SK-N-SH (cell line): ENCODE results near the gene ETV6. TPM values are rescaled to one million over a fixed set of nuclear protein-coding genes. Genes with fewer than 3 reads are reported as not detected.
A peak's percentile ranks its signal among the peaks of the same experiment; 100 is the strongest.

Experiments
- CTCF ChIA-PET: fragments of 300-600, 350-600 bp; formaldehyde crosslinking; extraction: SDS; loops from one replicate; lab custom pipeline; 2021; lab: Yijun Ruan, JAX
- POLR2A ChIA-PET: fragments of 350-600 bp; sonication (Branson Sonifier 250); formaldehyde crosslinking; extraction: SDS; loops from one replicate; lab custom pipeline; 2020; ENCODE audit warnings: antibody characterized with exemption, inconsistent platforms; lab: Yijun Ruan, JAX
- DNase-seq: peaks from one replicate; pipeline ENCODE4 v3.0.0; 2012
- H2AFZ ChIP-seq: fragments of 200-600 bp; sonication (generic); 2 replicates; pipeline ENCODE4 v1.8.1; 2016; ENCODE audit warnings: antibody characterized with exemption, mild to moderate bottlenecking, low read depth
- H3F3A ChIP-seq: fragments of 200-600 bp; sonication (generic); replicated peaks from 2 replicates; pipeline ENCODE3; 2016; ENCODE audit warnings: antibody characterized with exemption, mild to moderate bottlenecking; ENCODE audit not compliant: insufficient read depth
- H3K27ac ChIP-seq, 2 experiments: fragments of 200-500 bp in 1 of 2; fragments of 200-600 bp in 1 of 2; sonication (Bioruptor generic) in 1 of 2; sonication (generic), shearing (Covaris generic) in 1 of 2; 2 replicates each; pipeline versions ENCODE4 v1.5.1 to v1.6.1; 2014 to 2016; ENCODE audit warnings: low read depth in 2 of 2, inconsistent platforms in 1 of 2, low read length in 1 of 2, mild to moderate bottlenecking in 1 of 2, mixed read lengths in 1 of 2
- H3K27me3 ChIP-seq: fragments of 200-600 bp; sonication (generic), shearing (Covaris generic); 2 replicates; pipeline ENCODE4 v1.6.1; 2016; ENCODE audit warnings: mixed run types; ENCODE audit not compliant: insufficient read depth
- H3K36me3 ChIP-seq, 2 experiments: fragments of 200-500 bp in 1 of 2; fragments of 200-600 bp in 1 of 2; sonication (Bioruptor generic) in 1 of 2; sonication (generic) in 1 of 2; replicated peaks in 1 of 2; 2 replicates each; pipeline versions ENCODE3 to v1.5.1; 2014 to 2016; ENCODE audit warnings: low read length in 1 of 2, mild to moderate bottlenecking in 1 of 2; ENCODE audit not compliant: insufficient read depth in 2 of 2, control insufficient read depth in 1 of 2
- H3K4me1 ChIP-seq, 2 experiments: fragments of 200-500 bp in 1 of 2; fragments of 200-600 bp in 1 of 2; sonication (Bioruptor generic) in 1 of 2; sonication (generic), shearing (Covaris generic) in 1 of 2; 2 replicates each; pipeline versions ENCODE4 v1.5.1 to v1.6.1; 2014 to 2016; ENCODE audit warnings: low read depth in 1 of 2, low read length in 1 of 2, mixed run types in 1 of 2; ENCODE audit not compliant: insufficient read depth in 2 of 2, control insufficient read depth in 1 of 2
- H3K4me2 ChIP-seq: fragments of 200-600 bp; sonication (generic), shearing (Covaris generic); 2 replicates; pipeline ENCODE4 v1.6.1; 2017; ENCODE audit warnings: mixed run types
- H3K4me3 ChIP-seq, 2 experiments: fragments of 200-500 bp in 1 of 2; fragments of 200-600 bp in 1 of 2; sonication (Bioruptor generic) in 1 of 2; sonication (generic), shearing (Covaris generic) in 1 of 2; 2 replicates each; pipeline versions ENCODE4 v1.5.1 to v1.8.1; 2014 to 2016; ENCODE audit warnings: low read depth in 2 of 2, inconsistent platforms in 1 of 2, low read length in 1 of 2, mild to moderate bottlenecking in 1 of 2, mixed read lengths in 1 of 2, moderate library complexity in 1 of 2
- H3K79me2 ChIP-seq: fragments of 200-600 bp; sonication (generic); 2 replicates; pipeline ENCODE4 v1.8.1; 2017; ENCODE audit warnings: mild to moderate bottlenecking; ENCODE audit not compliant: insufficient read depth
- H3K9ac ChIP-seq: fragments of 200-600 bp; sonication (generic); 2 replicates; pipeline ENCODE4 v1.6.1; 2017; ENCODE audit warnings: mixed run types
- H3K9me2 ChIP-seq: fragments of 200-600 bp; sonication (generic); 2 replicates; pipeline ENCODE4 v1.6.1; 2017; ENCODE audit warnings: mixed run types
- H3K9me3 ChIP-seq: fragments of 200-600 bp; sonication (generic); 2 replicates; pipeline ENCODE4 v1.6.1; 2017; ENCODE audit warnings: mixed run types, mild to moderate bottlenecking, moderate library complexity
- H4K20me1 ChIP-seq: fragments of 200-600 bp; sonication (generic); 2 replicates; pipeline ENCODE4 v1.6.1; 2017; ENCODE audit warnings: mild to moderate bottlenecking, mixed run types; ENCODE audit not compliant: insufficient read depth
- JUND ChIP-seq: IDR thresholded peaks from 2 replicates; pipeline ENCODE4 v1.4.0; 2012
- MEF2A ChIP-seq: IDR thresholded peaks from 2 replicates; pipeline ENCODE4 v1.4.0; 2012; ENCODE audit warnings: low read depth, borderline replicate concordance
- POLR2AphosphoS5 ChIP-seq: IDR thresholded peaks from 2 replicates; pipeline ENCODE4 v1.6.1; 2012; ENCODE audit warnings: low read depth, low read length
- REST ChIP-seq: IDR thresholded peaks from 2 replicates; pipeline ENCODE4 v1.6.1; 2012; ENCODE audit warnings: mild to moderate bottlenecking, low read depth, low read length, moderate library complexity
- WGBS: methylation state at CpG from one replicate; pipeline ENCODE4 v1.1.6; 2017; ENCODE audit warnings: low lambda C conversion rate; 5-methylcytosine and 5-hydroxymethylcytosine counted together
- polyA plus RNA-seq, 3 experiments: library from polyadenylated mRNA; depleted of rRNA; stranded (reverse); fragments of >200 nt; gene quantifications; 2 replicates each; pipeline ENCODE4 v1.2.3, GENCODE V29; 2012

Gene ETV6
- polyA plus RNA-seq, 1 of the 3 experiments (the other 2 are of a cell fraction) = 4.0 TPM

DNA sequence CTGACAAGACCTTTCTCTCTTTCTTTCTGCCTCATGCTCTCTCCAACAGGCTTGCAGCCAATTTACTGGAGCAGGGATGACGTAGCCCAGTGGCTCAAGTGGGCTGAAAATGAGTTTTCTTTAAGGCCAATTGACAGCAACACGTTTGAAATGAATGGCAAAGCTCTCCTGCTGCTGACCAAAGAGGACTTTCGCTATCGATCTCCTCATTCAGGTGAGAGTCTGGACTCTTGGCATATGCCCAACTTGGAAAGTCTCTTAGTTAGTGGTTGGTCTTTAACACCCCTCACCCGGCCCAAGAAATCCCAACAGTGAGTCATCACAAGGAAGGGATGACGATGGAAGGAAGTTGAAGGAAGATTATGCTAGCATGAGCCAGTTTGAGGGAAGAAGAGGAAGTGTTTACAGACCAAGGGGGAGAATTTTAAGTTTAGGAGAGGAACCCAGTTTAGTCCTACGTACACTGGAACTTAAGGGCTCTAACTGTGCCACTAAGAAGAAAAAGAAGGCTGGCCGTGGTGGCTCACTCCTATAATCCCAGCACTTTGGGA is 189.7 kb downstream of the ETV6 start:
- Histone ChIP-seq H3K9me2 (no peaks in the 10 kb centered on the region), H2AFZ (no peak overlapping the region), H3K9me3 (no peaks in the 10 kb centered on the region), H3K36me3 (peaks cover 10 to 27% of the 10 kb centered on the region in 2 experiments), H3K27ac (no peak overlapping the region), H3K4me3 (no peak overlapping the region), H3K27me3 (no peaks in the 10 kb centered on the region), H4K20me1 (no peaks in the 10 kb centered on the region), H3K79me2 (no peaks in the 10 kb centered on the region), H3K4me2 (no peak overlapping the region), H3F3A (peaks cover 4% of the 10 kb centered on the region), H3K4me1 (peaks cover 0 to 5% of the 10 kb centered on the region in 2 experiments; a peak in 2 of 4 replicates), H3K9ac (no peak overlapping the region)
- WGBS = 71% methylated on average over 8 of the region's 8 CpGs
- no peak for DNase-seq
- CTCF ChIA-PET = no interaction called here
- POLR2A ChIA-PET = no interaction called here
- TF ChIP-seq JUND (0 out of 2 replicates have a peak, but pooled peaks have one; percentile 8), POLR2AphosphoS5 (no peak)

- CTCF ChIA-PET = no interaction called here
- 77% methylated on average over 8 of the region's 8 CpGs for WGBS
These were observed 190.9 kb downstream of the ETV6 start for GRCh38 chr12:11840366-11840765.

More at GRCh38 chr12:11840366-11840765, 190.9 kb downstream of the ETV6 start:
- Histone ChIP-seq H3K36me3 (peaks cover 12 to 38% of the 10 kb centered on the region in 2 experiments), H3K4me1 (no peaks in the 10 kb centered on the region; a peak in 1 of 4 replicates), H3K27me3 (no peaks in the 10 kb centered on the region), H3K9me3 (no peaks in the 10 kb centered on the region), H3K9ac (no peak overlapping the region), H4K20me1 (no peaks in the 10 kb centered on the region), H2AFZ (no peak overlapping the region), H3K79me2 (no peaks in the 10 kb centered on the region; the same call in 1 of the 2 replicates)
- POLR2A ChIA-PET = no interaction called here
- DNase-seq = no peak
- TF ChIP-seq REST (no peak), MEF2A (no peak)
- TF ChIP-seq, all 33 proteins: peak for 0
- no peaks in the 10 kb centered on the region for H3K9me2 ChIP-seq
- H3F3A ChIP-seq = no peaks in the 10 kb centered on the region
- H3K27ac ChIP-seq = no peak overlapping the region
- no peak overlapping the region for H3K4me2 ChIP-seq
- H3K4me3 ChIP-seq = no peak overlapping the region
